SJSA1 (cell line): Measurements from ENCODE around the gene TAF11. TPM values are rescaled to one million over a fixed set of nuclear protein-coding genes. Genes with fewer than 3 reads are reported as not detected.

Source experiments
- DNase-seq, 2 experiments: peaks; one replicate each; pipeline ENCODE4 v3.0.0-alpha.2; 2015 to 2020; ENCODE audit warnings: low spot score in 2 of 2, low read depth in 1 of 2
- H3K27ac ChIP-seq: fragments of 250-450 bp; sonication (Bioruptor Pico); 2 replicates; pipeline ENCODE4 v1.5.1; 2020; ENCODE audit warnings: mild to moderate bottlenecking, moderate library complexity
- H3K27me3 ChIP-seq: fragments of 250-450 bp; sonication (Bioruptor Pico); replicated peaks from 2 replicates; pipeline ENCODE4 v1.5.1; 2020; ENCODE audit warnings: mild to moderate bottlenecking, moderate library complexity
- H3K36me3 ChIP-seq: fragments of 250-450 bp; sonication (Bioruptor Pico); 2 replicates; pipeline ENCODE4 v1.5.1; 2020; ENCODE audit warnings: mild to moderate bottlenecking
- H3K4me1 ChIP-seq: fragments of 250-450 bp; sonication (Bioruptor Pico); replicated peaks from 2 replicates; pipeline ENCODE4 v1.6.1; 2021; ENCODE audit warnings: mild to moderate bottlenecking
- H3K4me3 ChIP-seq: fragments of 250-450 bp; sonication (Bioruptor Pico); 2 replicates; pipeline ENCODE4 v1.5.1; 2020; ENCODE audit warnings: mild to moderate bottlenecking
- H3K9me3 ChIP-seq: fragments of 250-450 bp; sonication (Bioruptor Pico); replicated peaks from 2 replicates; pipeline ENCODE4 v1.5.1; 2020; ENCODE audit warnings: mild to moderate bottlenecking
- total RNA-seq: library from RNA; depleted of rRNA; stranded (reverse); fragments of >200 nt; shearing (Covaris generic); gene quantifications from 2 replicates; pipeline ENCODE4 v1.2.3, GENCODE V29; 2014; rRNA removed

TAF11 gene
- total RNA-seq, 1 experiment from 2014 or later = 63.7 TPM

GRCh38 chr6:34836008-34836407 lies 51.8 kb downstream of the TAF11 start:
- Histone ChIP-seq H3K36me3 (peaks cover 14% of the 10 kb centered on the region; the same call in 1 of the 2 replicates), H3K27ac (no peak overlapping the region)
- DNase-seq = no peak

GRCh38 chr6:34834789-34835518 lies 52.9 kb downstream of the TAF11 start:
- Histone ChIP-seq H3K4me1 (no peaks in the 10 kb centered on the region), H3K4me3 (no peak overlapping the region), H3K27me3 (no peaks in the 10 kb centered on the region), H3K36me3 (peaks cover 14% of the 10 kb centered on the region; the same call in 1 of the 2 replicates), H3K9me3 (no peaks in the 10 kb centered on the region), H3K27ac (no peak overlapping the region)
- DNase-seq = no peak

More at GRCh38 chr6:34836008-34836407, 51.8 kb downstream of the TAF11 start:
- Histone ChIP-seq H3K4me1 (no peaks in the 10 kb centered on the region), H3K27me3 (no peaks in the 10 kb centered on the region), H3K9me3 (no peaks in the 10 kb centered on the region), H3K4me3 (no peak overlapping the region)

- H3K4me1 ChIP-seq = 0 out of 2 replicates have a peak, but pooled peaks cover 3% of the 10 kb centered on the region
- no peaks in the 10 kb centered on the region for H3K9me3 ChIP-seq
- no peak overlapping the region for H3K27ac ChIP-seq
- H3K36me3 ChIP-seq = peaks cover 14% of the 10 kb centered on the region; the same call in 1 of the 2 replicates
- no peak for DNase-seq
- no peaks in the 10 kb centered on the region for H3K27me3 ChIP-seq
- H3K4me3 ChIP-seq = no peak overlapping the region
These were observed 54.9 kb downstream of the TAF11 start for GRCh38 chr6:34832942-34833341.

GRCh38 chr6:34829137-34829536 lies 58.7 kb downstream of the TAF11 start:
- Histone ChIP-seq H3K4me1 (0 out of 2 replicates have a peak, but pooled peaks cover 3% of the 10 kb centered on the region), H3K9me3 (no peaks in the 10 kb centered on the region), H3K4me3 (no peak overlapping the region), H3K27me3 (no peaks in the 10 kb centered on the region), H3K36me3 (peaks cover 4% of the 10 kb centered on the region), H3K27ac (no peak overlapping the region)
- no peak for DNase-seq

Other genes with a start within 250 kb of the TAF11 start
- gene ILRUN, start 191.3 kb downstream of the TAF11 start, total RNA-seq = 28.7 and 47.8 TPM in 2 replicates
- gene SNRPC, start 130.5 kb downstream of the TAF11 start, total RNA-seq = 158 and 167 TPM in 2 replicates
- 2.8 and 5.4 TPM in 2 replicates for gene BLTP3A, start 96.0 kb downstream of the TAF11 start, total RNA-seq
- gene ANKS1A, start 1.2 kb upstream of the TAF11 start, total RNA-seq = 8.1 and 10.9 TPM in 2 replicates